Stomach (tissue), 9 donors: Measurements from ENCODE around the gene TET3. TPM values are rescaled to one million over a fixed set of nuclear protein-coding genes. Genes with fewer than 3 reads are reported as not detected.

Experiments used
- DNase-seq, 2 donors: peaks; one replicate each; pipeline versions ENCODE4 v3.0.0 to v3.0.0-alpha.2; 2013 to 2019
- H3K27ac ChIP-seq, 5 donors: fragments of 200-600 bp in 4 of 5; sonication (generic) in 4 of 5; one replicate each; pipeline ENCODE4 v1.5.1; 2013 to 2019; ENCODE audit warnings: mild to moderate bottlenecking in 1 of 5, moderate library complexity in 1 of 5
- H3K27me3 ChIP-seq, 3 donors: fragments of 200-600 bp; sonication (generic); one replicate each; pipeline ENCODE4 v1.5.1; 2017 to 2019; ENCODE audit warnings: mixed run types in 1 of 3
- H3K36me3 ChIP-seq, 4 donors: fragments of 200-600 bp; sonication (generic); 1 replicate in 3 of 4; 2 replicates in 1 of 4; pipeline ENCODE4 v1.5.1; 2016 to 2019
- H3K4me1 ChIP-seq, 4 donors: fragments of 200-600 bp; sonication (generic); one replicate each; pipeline ENCODE4 v1.5.1; 2016 to 2019
- H3K4me3 ChIP-seq, 4 donors: fragments of 200-600 bp; sonication (generic) in 3 of 4; one replicate each; pipeline ENCODE4 v1.5.1; 2016 to 2019; ENCODE audit warnings: mild to moderate bottlenecking in 1 of 4
- H3K9me3 ChIP-seq, 4 donors: fragments of 200-600 bp; sonication (generic); one replicate each; pipeline ENCODE4 v1.5.1; 2016 to 2019
- EP300 ChIP-seq: sonication (generic); formaldehyde crosslinking; IDR thresholded peaks from one replicate; pipeline ENCODE4 v1.6.1; 2017; ENCODE audit warnings: antibody characterized with exemption
- POLR2A ChIP-seq, 4 donors: fragments of 450-650 bp; IDR thresholded peaks; one replicate each; pipeline ENCODE4 v1.6.1; 2016; ENCODE audit warnings: antibody characterized with exemption in 4 of 4, control low read depth in 2 of 4, mild to moderate bottlenecking in 1 of 4, moderate library complexity in 1 of 4
- POLR2AphosphoS5 ChIP-seq, 3 donors: sonication (generic); formaldehyde crosslinking; IDR thresholded peaks; one replicate each; pipeline ENCODE4 v1.6.1; 2016; ENCODE audit warnings: antibody characterized with exemption in 3 of 3
- WGBS, 5 donors: extraction: QIAGEN DNeasy Blood & Tissue Kit in 3 of 5; methylation state at CpG; one replicate each; pipeline versions ENCODE4 v1.1.5 to v1.1.7; 2013 to 2018; 5-methylcytosine and 5-hydroxymethylcytosine counted together
- intact Hi-C: fragments of 100-400 bp; cut with DNase I; formaldehyde crosslinking; loops from one replicate; pipeline ENCODE4 v1.15.1; 2023; ENCODE audit warnings: low total_unique reads
- polyA plus RNA-seq, 3 donors: library from polyadenylated mRNA; stranded (reverse); fragments of 200-250 nt; gene quantifications; one replicate each; pipeline ENCODE4 v1.2.3, GENCODE V29; 2013
- total RNA-seq, 5 donors: library from RNA; depleted of rRNA; stranded (reverse); fragments of >200 nt; gene quantifications; one replicate each; pipeline versions ENCODE4 v1.1.0 to v1.2.3, GENCODE V29; 2014 to 2016
- TF ChIP-seq, protein P1 (sequence below), 7 experiments: fragments of 450-650 bp in 4 of 7; fragments of 200-600 bp in 3 of 7; sonication (generic) in 3 of 7; IDR thresholded peaks; one replicate each; pipeline ENCODE4 v1.5.1; 2016 to 2019; ENCODE audit warnings: antibody characterized with exemption in 7 of 7, control low read depth in 2 of 7, mild to moderate bottlenecking in 1 of 7
- donor health status: healthy with polysubstance abuse.
- donor health status: Bipolar disorder and iron deficiency.
- donor health status: healthy.

Gene TET3
- total and polyA plus RNA-seq, 8 donors: 1.7 to 31.5 (median 15.6) TPM

DNA sequence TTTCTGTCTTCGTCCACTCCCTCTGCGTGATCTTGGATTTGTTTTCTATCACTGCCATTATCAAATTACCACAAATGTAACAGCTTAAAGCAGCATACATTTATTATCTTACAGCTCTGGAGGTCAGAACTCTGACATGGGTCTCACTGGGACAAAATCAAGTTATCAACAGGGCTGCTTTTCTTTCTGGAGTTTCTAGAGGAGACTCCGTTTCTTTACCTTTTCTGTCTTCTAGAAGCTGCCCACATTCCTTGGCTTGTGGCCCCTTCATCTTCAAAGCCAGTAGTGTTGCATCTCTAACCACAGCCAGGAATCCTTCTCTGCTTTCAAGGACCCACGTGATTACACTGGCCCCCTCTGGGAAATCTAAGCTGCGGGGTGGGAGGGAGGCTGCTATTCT, 21.9 kb upstream of the TET3 start:
- no peak for DNase-seq
- Histone ChIP-seq H3K36me3 (peaks cover 20 to 33% (median 26%) of the 10 kb centered on the region in 4 donors), H3K9me3 (no peaks in the 10 kb centered on the region), H3K4me3 (no peak overlapping the region), H3K4me1 (peaks cover 0 to 7% (median 3%) of the 10 kb centered on the region in 4 donors), H3K27me3 (no peaks in the 10 kb centered on the region), H3K27ac (no peak overlapping the region)
- TF ChIP-seq, protein P1, sequence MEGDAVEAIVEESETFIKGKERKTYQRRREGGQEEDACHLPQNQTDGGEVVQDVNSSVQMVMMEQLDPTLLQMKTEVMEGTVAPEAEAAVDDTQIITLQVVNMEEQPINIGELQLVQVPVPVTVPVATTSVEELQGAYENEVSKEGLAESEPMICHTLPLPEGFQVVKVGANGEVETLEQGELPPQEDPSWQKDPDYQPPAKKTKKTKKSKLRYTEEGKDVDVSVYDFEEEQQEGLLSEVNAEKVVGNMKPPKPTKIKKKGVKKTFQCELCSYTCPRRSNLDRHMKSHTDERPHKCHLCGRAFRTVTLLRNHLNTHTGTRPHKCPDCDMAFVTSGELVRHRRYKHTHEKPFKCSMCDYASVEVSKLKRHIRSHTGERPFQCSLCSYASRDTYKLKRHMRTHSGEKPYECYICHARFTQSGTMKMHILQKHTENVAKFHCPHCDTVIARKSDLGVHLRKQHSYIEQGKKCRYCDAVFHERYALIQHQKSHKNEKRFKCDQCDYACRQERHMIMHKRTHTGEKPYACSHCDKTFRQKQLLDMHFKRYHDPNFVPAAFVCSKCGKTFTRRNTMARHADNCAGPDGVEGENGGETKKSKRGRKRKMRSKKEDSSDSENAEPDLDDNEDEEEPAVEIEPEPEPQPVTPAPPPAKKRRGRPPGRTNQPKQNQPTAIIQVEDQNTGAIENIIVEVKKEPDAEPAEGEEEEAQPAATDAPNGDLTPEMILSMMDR (IDR thresholded peaks at IDR 0.05): no peak
- TF ChIP-seq POLR2AphosphoS5 (IDR thresholded peaks at IDR 0.05) (no peak), EP300 (no peak), POLR2A (IDR thresholded peaks at IDR 0.05) (no peak)
- intact Hi-C loops: no loop called here
- WGBS, 5 donors: 59 to 92% (median 67%) methylated on average over 5 of the region's 5 CpGs

DNA sequence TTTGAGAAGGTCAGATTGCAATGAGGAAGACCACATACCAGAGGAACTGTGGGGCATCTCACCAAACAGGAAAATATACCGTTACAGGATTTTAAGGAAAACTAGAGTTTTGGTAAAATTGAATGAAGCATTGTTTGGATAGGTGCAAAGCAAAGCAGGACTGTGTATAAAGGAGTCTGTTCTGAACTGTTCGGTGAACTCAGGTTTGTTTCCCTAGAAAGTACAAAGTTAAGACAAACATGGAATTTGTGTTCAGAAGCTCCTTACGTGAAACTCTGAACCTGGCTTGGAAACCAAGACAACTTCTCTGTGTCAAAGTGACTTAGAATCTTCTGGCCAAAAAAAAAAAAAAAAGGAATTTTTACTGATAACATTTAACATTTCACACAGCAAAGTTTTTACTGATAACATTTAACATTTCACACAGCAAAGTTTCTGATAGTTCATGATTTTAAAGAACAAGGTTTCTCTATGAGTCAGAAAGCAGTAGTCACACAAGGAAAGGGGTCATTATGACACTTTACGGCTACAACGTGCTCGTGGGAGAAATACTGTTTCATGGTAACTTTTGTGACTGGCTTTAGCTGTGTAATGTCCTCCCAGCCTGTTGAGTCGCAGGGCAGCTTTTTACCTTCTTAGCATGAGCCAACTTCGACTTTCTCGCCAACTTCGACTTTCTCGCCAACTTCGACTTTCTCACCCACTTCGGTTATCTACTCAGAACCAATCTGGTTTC, 21.2 kb upstream of the TET3 start:
- Histone ChIP-seq H3K4me1 (peaks cover 0 to 7% (median 3%) of the 10 kb centered on the region in 4 donors), H3K4me3 (no peak overlapping the region), H3K27ac (peak overlapping the region in 2 of 5 donors; percentile 31 to 35), H3K36me3 (peaks cover 14 to 25% (median 18%) of the 10 kb centered on the region in 4 donors), H3K9me3 (no peaks in the 10 kb centered on the region), H3K27me3 (no peaks in the 10 kb centered on the region)
- DNase-seq: peak in 1 of 2 donors; percentile 42
- TF ChIP-seq POLR2A (IDR thresholded peaks at IDR 0.05): no peak
- TF ChIP-seq POLR2AphosphoS5 (IDR thresholded peaks at IDR 0.05): no peak
- no peak for TF ChIP-seq EP300
- TF ChIP-seq, protein P1 (IDR thresholded peaks at IDR 0.05): no peak
- WGBS, 5 donors: 25 to 51% (median 47%) methylated on average over 13 of the region's 13 CpGs
- intact Hi-C loops: no loop called here

DNA sequence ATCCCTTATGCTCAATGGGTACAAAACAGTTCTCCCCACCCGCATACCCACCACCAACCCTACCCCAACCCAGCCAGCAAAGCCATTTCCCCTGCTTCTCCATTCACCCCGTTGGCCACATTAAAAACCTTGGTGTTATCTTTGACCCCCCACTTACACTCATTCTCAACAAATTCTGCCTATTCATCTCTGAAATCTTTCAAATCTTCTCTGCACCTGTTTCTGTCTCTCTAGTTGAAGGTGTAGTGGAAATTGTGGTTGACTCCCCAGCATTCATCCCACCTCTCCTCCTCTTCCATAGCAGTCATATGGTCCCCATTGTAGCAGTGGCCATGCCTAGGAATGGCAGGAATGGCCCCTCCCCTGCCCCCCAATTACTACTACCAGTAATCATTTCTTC, 20.5 kb upstream of the TET3 start:
- Histone ChIP-seq H3K4me1 (peaks cover 0 to 7% (median 3%) of the 10 kb centered on the region in 4 donors), H3K27me3 (no peaks in the 10 kb centered on the region), H3K9me3 (no peaks in the 10 kb centered on the region), H3K4me3 (no peak overlapping the region), H3K27ac (peak overlapping the region in 2 of 5 donors; percentile 31 to 35), H3K36me3 (peaks cover 7 to 19% (median 11%) of the 10 kb centered on the region in 4 donors)
- TF ChIP-seq POLR2AphosphoS5 (IDR thresholded peaks at IDR 0.05) (no peak), EP300 (no peak), POLR2A (IDR thresholded peaks at IDR 0.05) (no peak)
- TF ChIP-seq, protein P1 (IDR thresholded peaks at IDR 0.05): no peak
- intact Hi-C loops: no loop called here
- no peak for DNase-seq
- WGBS, 5 donors: 59 to 81% (median 63%) methylated on average over 2 of the region's 2 CpGs

DNA sequence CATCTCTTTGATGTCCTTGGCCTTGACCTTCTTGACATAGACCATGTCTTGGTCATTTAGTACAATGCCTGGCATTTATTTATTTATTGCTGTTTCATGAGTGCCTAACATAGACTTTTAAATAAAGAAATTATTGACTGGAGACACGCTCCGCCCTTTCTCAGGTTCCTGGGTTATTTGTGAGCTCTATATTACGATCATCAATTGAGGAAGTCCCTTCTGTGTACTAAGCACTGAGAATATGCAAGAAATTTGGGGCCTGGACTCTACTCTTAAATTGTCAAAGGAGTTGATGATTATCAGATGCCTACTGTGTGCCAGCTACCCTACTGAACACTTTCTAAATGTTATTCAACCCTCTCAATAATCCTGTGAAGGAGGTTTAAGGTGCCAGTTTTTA, 19.7 kb upstream of the TET3 start:
- WGBS, 5 donors: 85 to 97% (median 91%) methylated on average over 3 of the region's 3 CpGs
- DNase-seq: no peak
- Histone ChIP-seq H3K27me3 (no peaks in the 10 kb centered on the region), H3K36me3 (peaks cover 0 to 10% (median 3%) of the 10 kb centered on the region in 4 donors), H3K27ac (no peak overlapping the region), H3K4me1 (peaks cover under 1 to 11% (median 5%) of the 10 kb centered on the region in 4 donors), H3K4me3 (no peak overlapping the region), H3K9me3 (no peaks in the 10 kb centered on the region)
- intact Hi-C loops: no loop called here
- TF ChIP-seq POLR2A (IDR thresholded peaks at IDR 0.05) (no peak), POLR2AphosphoS5 (IDR thresholded peaks at IDR 0.05) (no peak), EP300 (no peak)
- TF ChIP-seq, protein P1 (IDR thresholded peaks at IDR 0.05): no peak
